ENCODE measurements around the gene KIFAP3.
"Not testable (repeated sequence)": the region's sequence is repeated elsewhere in the genome, so short reads cannot be mapped to it uniquely, and the experiment has no call there.

KIFAP3 gene

DNA sequence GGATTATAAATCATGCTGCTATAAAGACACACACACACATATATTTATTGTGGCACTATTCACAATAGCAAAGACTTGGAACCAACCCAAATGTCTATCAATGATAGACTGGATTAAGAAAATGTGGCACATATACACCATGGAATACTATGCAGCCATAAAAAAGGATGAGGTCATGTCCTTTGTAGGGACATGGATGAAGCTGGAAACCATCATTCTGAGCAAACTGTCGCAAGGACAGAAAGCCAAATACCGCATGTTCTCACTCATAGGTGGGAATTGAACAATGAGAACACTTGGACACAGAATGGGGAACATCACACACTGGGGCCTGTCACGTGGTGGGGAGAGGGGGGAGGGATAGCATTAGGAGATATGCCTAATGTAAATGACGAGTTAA, 12.8 kb downstream of the KIFAP3 start:
- not testable (repeated sequence) for DNase-seq

GRCh38 chr1:170060015-170060520, 14.4 kb downstream of the KIFAP3 start:
- not testable (repeated sequence) for DNase-seq

DNA sequence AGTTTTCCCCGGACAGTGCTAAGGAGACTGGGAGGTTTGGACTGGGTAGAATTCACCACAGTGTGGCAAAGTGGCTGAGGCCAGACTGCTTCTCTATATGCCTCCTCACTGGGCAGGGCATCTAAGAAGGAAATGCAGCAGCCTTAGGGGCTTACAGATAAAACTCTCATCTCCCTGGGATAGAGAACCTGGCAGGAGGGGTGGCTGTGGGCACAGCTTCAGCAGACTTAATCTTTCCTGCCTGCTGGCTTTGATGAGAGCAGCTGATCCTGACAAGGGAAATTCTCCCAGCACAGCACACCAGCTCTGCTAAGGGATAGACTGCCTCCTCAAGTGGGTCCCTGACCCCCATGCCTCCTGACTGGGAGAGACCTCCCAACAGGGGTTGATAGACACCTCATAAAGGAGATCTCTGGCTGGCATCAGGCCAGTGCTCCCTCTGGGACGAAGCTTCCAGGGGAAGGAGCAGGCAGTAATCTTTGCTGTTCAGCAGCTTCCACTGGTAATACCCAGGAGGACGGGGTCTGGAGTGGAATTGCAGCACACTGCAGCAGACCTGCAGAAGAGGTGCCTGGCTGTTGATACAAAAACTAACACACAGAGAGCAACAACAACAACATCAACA, 25.2 kb downstream of the KIFAP3 start:
- no peak for DNase-seq

GRCh38 chr1:170048515-170048914, 26.0 kb downstream of the KIFAP3 start:
- no peak for DNase-seq

DNA sequence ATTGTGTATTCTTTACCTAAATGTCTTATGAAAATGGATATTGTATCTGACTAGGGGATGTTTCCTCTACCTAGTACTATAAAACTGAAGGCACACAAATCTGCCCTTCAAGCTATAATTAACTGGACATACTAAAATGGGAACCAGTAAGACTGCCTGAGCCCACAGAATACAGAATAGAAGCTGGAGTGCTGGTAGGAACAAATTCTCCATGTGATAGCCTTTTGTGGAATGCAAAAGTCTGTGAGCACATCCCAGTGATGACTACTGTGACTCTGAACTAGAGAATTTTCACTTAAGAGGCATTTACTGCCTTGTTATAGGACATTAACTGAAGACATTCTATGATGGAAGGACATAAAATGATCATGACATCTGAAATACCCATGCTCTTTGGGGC, 30.3 kb downstream of the KIFAP3 start:
- DNase-seq: no peak

DNA sequence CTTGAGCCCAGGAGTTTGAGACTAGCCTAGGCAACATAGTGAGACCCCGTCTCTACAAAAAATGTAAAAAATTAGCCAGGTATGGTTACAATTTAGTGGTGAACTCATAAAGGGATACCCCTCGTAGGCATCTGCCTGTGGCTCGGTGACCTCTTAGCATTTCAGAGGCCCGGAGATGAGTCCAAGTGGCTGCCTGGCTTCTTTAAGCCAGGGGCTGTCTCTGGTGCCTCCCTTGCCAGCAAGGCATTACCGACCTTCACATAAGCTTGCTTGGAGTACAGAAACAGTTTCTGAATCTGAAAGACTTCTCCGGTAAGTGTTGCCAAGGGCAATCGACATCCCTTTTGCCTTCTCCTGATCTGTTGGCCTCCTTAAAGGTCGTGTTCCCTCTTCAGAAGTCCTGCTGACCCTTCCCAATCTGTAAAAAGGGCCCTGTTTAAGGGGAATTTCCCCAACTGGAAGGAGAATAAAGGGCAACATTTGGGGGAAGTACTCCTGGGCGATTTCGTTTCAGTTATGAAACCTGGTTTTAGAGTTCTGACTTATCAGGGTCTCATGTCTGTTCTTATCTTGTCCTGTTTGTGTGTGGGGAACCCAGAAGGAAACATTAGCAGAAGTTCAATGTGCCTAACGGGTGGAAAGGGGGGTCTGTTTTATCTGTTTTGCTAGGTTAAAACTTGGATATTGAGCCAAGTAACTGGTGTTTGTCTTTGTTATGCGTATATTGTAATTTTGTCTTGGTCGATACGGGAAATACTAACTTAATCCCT, 32.9 kb downstream of the KIFAP3 start:
- no peak for DNase-seq

DNA sequence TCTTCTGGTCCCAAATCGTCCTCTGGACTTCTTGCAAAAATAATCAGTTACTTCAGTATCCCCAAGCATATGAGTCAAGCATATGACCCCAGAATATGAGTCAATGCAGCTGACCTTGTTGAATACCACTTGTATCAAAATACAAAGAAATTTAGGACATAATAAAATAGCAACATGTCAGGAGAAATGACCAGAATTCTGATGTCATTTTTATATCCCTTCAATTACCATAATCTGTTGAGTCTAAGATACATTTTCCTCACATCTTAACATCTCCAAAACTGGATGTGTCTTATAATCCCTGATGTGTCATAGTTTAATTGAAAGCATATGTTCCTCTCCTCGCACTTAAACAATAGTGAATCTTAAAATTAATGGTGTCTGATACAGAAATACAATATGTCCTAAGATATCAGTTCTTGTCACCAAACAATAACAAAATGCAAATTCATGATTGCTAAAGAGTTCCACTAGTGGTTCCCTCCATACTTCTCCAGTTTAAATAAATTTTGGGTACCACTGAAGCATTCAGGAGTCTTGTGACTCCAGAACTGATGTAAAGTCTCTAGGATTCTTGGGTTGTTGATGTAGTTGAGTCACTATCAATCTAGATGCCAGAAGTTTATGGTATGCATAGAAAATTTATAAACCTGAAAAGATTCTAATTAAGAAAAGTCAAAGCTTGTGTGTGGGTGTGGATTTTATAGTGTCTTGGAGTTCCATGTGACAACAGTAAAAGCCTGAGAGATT, 41.8 kb downstream of the KIFAP3 start:
- DNase-seq: no peak

DNA sequence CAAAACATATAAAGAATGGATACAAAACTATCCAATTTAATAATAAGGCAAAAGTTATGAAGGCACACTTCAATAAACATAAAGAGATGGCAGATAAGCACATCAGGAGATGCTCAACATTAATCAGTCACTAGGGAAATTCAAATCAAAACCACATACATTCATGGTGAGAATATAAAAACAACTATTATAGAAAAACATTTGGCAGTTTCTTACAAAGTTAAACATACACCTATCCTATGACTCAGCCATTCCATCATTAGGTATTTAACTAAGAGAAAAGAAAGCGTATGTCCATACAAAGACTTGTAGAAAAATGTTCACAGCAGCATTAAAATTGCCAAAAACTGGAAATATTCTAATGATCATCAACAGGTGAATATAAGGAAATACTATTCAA, 44.3 kb downstream of the KIFAP3 start:
- DNase-seq: no peak

DNA sequence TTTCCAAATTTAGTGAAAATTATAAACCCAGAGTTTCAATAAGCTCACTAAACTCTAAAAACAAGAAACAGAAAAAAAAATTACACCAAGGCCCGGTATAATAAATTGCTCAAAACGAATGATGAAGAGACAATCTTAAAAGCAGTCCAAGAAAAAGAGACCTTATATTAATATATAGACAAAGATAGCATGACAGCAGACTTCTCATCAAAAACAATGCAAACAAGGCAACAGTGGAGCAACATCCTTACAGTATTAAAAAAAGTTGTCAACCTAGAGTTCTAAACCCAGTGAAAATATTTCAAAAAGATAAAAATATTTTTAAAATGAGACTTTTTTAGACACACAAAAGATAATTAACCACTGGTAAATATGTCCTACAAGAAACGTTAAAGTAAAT, 46.7 kb downstream of the KIFAP3 start:
- DNase-seq: no peak

DNA sequence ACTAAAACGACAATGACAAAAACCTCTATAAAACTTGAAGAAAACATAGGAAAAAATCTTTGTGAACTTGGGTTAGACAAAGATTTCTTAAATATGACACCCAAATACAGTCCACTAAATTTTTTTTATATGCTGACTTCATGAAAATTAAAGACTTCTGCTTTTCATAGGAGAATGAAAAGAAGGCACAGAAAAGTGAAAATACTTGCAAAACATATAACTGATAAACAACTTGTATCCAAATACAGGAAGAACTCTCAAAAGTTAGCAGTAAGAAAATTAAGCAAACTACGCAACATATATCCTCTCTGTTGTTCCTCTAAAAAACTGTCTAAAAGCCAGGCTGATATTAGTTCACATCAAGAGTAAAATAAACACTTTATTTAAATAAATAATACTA, 53.6 kb downstream of the KIFAP3 start:
- DNase-seq: no peak

GRCh38 chr1:170017478-170017877, 57.0 kb downstream of the KIFAP3 start:
- no peak for DNase-seq

DNA sequence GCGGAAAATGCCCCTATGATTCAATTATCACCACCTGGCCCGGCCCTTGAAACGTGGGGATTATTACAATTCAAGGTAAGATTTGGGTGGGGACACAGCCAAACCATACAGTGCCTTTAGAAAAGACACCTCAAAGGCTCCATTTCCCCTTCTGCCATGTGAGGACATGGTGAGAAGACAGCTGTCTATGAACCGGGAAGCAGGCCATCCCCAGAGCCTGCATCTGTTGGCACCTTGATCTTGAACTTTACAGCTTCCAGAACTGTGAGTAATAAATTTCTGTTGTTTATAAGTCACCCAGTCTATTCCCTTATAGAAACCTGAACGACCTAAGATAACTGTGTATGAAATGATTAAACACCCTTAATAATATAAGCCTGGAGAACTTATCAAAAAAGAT, 61.6 kb downstream of the KIFAP3 start:
- DNase-seq: no peak

DNA sequence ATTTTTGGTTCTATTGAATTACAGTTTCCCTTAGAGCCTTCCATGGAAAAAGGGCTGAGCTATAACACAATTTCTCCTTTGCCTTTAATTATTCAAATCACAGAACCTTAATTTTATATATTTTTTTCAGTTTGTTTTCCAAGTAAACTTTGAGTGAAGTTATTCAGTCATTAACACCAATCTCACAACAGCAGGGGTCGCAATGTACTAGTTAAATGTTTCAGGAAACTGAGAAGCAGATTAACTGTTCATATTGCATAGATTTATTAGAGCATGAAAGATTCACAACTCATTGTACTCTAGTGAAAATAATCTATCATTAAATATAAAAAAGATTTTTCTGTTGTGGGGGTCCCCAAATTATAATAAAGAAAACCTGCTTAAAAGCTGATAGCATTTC, 64.1 kb downstream of the KIFAP3 start:
- peak; percentile 28 for DNase-seq

GRCh38 chr1:170009551-170009950, 64.9 kb downstream of the KIFAP3 start:
- no peak for DNase-seq

GRCh38 chr1:170008745-170009144, 65.8 kb downstream of the KIFAP3 start:
- not testable (repeated sequence) for DNase-seq

DNA sequence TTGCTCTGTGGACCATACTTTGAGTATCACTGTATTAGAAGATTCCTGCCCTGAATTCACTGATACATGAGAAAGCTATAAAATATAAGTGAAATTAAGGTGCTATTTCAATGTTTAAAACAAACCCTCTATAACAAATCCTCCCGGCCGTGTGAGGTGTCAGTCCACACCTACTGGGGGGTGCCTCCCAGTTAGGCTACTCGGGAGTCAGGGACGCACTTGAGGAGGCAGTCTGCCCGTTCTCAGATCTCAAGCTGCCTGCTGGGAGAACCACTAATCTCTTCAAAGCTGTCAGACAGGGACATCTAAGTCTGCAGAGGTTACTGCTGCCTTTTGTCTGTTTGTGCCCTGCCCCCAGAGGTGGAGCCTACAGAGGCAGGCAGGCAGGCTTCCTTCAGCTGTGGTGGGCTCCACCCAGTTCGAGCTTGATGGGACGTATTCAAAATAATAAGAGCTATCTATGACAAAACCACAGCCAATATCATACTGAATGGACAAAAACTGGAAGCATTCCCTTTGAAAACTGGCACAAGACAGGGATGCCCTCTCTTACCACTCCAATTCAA, 71.1 kb downstream of the KIFAP3 start:
- not testable (repeated sequence) for DNase-seq

DNA sequence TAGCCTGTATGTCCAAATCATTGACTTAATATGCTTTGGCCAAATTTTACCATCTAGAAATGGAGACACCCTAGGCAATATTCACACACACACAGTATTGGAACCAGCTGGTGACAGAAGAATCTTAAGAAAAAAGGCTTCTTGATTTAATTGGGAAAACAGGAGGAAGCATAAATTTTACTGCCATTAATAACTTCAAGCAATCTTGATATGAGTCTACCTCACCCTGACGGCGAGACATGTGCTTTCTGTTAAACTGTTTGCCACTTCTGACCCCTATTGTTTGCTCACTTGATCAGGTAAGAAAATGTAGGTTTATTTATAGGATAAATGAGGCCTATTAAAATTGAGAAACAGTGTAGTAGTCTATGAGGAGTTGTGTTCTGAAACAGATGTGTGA, 73.2 kb downstream of the KIFAP3 start:
- no peak for DNase-seq

DNA sequence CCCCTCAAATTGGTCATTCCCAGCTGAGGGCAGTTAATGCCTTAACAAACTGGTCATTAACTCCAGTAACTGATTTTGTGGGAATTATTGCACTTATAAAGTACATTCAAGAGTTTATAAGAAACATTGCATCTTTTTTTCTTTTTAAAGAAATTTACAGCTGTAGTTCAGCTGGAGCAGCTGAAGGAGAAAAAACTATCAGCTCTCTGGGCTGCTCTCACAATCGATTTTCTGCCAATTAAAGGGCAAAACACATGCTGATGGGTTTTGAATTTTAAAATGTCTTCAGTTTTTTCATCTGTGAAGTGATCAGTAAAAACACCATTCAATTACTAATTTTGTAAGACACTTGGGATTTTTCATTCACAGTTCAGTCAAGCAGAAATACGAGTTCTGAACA, 74.7 kb downstream of the KIFAP3 start:
- no peak for DNase-seq

GRCh38 chr1:169999331-169999741, 75.2 kb downstream of the KIFAP3 start:
- DNase-seq: no peak

- DNase-seq: no peak
These were observed 78.5 kb downstream of the KIFAP3 start for GRCh38 chr1:169995993-169996392.

- no peak for DNase-seq
These were observed 85.2 kb downstream of the KIFAP3 start for GRCh38 chr1:169989246-169989645.

GRCh38 chr1:169985757-169986156, 88.7 kb downstream of the KIFAP3 start:
- no peak for DNase-seq

GRCh38 chr1:169974067-169974466, 100.4 kb downstream of the KIFAP3 start:
- no peak for DNase-seq

All from CD4-positive, alpha-beta T cell treated with Interleukin-17A for 1 hour (primary cell).